HPDE6-E6E7 (cell line): Measurements from ENCODE around the gene NPTX2.

ENCODE experiments used
- DNase-seq: peaks from one replicate; pipeline ENCODE4 v3.0.0; 2011; ENCODE audit warnings: missing footprints; ENCODE audit errors: extremely low spot score

NPTX2 gene

DNA sequence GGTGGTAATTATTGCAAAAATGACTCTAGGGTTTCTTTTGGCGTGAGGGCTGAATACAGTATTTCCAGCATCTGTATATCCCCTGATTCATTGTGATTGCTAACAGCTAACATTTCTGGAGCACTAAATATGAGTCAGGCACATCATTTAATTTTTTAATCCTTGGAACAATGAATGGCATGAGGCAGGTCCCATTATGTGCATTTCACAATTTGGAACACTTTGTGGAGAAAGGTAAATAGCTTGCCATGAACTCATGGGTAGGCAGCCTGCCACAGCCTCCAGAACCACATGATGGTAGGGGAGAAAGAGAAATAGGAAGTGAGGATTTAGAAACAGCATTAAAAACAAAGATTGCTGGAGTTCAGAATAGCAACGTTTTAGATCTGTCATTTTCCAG, 1.7 kb downstream of the NPTX2 start:
- DNase-seq: no peak

DNA sequence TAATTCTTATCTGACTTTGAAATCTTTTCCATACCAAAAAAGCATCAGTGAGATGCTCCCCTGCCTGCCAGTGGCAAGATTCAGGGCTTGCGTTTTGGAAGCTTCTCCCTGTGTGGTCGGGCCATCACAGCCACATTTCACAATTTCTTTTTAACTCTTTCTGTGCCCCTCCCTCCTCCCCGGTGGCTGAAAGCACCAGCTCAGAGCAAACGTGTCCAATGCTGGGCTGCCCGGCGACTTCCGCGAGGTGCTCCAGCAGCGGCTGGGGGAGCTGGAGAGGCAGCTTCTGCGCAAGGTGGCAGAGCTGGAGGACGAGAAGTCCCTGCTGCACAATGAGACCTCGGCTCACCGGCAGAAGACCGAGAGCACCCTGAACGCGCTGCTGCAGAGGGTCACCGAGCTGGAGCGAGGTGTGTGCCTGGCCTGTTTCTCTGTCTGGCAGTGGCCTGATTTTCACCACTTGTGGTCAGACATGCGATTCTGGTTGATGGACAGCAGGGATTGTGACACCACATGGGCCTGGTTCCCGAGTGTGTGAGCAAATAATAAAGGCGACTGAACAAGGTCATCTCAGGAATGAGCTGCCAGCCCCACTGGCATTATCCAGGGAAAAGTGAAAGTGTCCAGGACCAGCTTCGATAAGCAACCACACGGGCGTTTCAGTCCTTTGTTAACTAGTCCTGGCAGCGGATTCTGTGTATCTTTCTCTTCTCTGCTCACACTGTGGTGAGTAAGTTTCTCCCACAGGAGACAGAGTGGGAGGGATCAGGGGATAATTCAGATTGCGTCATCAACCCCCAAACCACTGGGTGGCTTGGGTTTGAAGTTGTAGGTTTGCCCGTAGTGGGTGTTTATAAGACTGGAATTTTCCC, 2.6 kb downstream of the NPTX2 start:
- DNase-seq: no peak

DNA sequence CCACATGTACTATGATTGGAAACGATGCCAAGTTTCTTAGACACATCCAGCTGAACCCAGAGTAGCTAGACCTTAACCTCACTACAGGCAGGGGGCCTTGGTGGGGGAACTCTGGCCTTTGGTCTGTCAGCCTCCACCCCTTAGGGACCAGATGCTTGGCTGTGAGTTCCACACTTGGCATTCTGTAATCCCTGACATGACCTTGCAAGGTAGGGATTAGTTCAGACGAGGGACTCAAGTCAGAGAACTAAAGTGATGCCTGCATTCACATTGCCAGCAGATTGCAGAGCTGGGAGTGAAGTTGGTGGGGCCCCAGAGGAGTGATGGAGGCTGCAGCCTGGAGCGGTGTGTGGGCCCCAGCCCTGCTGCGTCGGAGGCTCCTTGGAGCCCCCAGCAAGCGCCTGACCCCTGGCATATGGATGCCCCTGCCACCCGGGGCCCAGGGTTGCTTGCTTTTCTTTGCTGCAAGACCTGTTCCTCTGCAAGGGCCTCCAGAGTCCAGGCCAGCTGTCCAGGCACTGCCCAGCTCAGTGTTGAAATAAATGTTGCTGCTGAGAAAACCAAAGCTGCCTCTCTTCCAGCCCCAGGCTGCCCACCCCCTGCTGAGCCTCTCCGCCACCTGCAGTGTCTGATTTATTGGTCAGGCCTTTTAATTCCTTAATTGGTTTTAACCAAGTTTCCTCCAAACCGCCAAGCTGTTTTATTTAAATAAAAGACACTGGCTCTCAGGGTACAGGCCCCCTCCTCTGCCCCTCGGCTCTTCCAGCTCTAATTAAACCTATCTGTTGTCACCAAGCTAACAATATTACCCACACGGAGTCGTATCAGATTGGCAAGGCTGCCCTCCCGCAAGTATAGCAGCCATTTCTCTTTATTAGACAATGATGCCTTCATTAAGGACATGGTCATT, 4.7 kb downstream of the NPTX2 start:
- no peak for DNase-seq

DNA sequence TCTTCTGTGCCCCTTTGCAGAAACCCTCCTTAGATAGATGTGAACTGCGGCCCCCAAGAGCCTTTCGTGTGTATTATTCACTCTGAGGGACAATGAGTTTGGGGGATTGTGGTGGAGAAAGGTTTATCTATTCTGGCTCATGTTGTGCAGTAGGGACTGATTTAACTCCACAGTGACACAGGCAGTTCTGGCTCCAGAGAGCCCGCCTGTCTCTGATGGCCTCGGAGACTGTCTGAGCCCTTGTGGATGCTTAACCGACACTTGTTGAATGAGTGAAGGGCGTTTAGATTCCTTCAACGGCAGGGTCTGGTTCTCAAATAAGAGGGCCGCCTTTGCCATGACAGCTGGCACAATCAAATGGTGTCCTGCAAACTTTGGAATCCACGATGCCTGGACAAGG, 5.8 kb downstream of the NPTX2 start:
- no peak for DNase-seq

- DNase-seq: no peak
Measured at GRCh38 chr7:98624846-98625420, 7.8 kb downstream of the NPTX2 start.

DNA sequence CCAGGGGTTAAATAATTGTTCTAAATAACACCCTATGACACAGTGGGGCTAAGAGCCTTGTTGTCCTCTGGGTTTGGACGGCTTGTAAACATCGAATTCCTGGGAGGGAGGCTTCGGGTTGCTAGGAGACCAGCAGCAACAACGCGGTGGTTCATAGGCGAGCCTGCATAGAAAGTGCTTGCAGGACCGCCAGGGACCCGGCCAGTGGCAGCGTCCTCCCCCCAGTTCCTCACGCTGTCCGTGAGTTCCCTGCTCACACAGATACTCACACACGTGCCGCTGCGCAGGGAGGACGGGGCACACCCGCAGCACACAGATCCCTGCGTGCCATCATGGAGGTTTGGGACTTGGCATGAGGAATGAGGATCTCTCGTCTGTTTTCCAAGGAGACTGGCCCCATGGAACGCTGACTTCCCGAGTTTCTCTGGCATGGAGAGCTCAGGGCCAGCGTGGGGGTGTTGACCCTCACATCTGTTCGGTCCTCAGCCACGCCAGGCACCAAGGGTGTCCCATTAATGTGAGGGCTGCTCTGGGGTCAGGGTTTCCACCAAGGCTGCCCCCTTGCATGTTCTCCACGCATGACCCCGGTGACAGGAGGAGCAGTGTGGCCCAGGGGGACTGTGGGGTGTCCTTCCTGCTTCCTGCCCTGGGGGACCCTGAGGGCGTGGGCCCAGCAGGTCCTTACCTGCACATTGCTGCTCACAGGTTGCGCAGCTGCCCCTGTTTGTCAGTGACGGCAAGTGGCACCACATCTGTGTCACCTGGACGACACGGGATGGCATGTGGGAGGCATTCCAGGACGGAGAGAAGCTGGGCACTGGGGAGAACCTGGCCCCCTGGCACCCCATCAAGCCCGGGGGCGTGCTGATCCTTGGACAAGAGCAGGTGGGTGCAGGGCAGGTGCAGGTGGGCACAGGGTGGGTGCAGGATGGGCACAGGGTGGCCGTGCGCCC, 9.7 kb downstream of the NPTX2 start:
- DNase-seq: no peak

GRCh38 chr7:98627413-98627790, 10.3 kb downstream of the NPTX2 start:
- no peak for DNase-seq

- DNase-seq: no peak
Measured at GRCh38 chr7:98628418-98628817, 11.3 kb downstream of the NPTX2 start.

- no peak for DNase-seq
Measured at GRCh38 chr7:98629001-98629431, 11.9 kb downstream of the NPTX2 start.

GRCh38 chr7:98630149-98630548, 13.1 kb downstream of the NPTX2 start:
- no peak for DNase-seq

DNA sequence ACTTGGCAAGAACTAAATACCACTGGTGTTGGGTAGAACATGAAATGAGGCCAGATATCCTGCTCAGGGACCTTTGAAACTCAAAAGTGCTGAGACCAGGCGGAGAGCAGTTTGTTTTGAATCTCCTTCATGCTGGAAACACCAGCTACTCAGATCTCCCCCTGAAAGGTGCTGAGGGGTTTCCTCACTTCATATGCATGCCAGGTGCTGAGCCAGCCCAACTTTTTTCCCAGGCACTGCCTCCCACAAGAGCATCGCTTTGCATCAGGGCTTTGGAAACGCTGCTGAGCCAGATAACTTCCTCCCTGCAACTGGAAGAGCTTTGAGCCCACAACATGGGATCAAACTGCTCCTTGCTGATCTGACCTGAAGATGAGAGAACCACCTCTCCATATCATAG, 13.7 kb downstream of the NPTX2 start:
- no peak for DNase-seq

DNA sequence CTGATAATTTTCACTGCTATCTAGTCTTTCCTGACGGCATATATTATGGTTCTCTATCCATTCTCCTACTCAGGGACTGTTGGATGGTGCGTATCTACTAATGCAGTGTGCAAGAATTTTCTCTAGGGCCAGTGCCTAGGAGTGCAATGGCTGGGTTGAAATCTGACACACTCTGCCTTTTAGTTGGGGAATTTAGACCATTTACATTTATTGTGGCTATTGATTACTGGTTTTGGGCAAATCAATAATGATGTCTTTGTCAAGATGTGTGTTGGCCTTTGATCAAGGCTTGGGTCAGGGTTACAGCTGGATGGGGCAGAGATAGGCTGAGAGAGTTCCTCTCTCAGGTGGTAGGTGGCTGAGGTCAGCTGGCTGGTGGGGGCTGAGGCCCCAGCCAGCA, 21.8 kb downstream of the NPTX2 start:
- DNase-seq: no peak

DNA sequence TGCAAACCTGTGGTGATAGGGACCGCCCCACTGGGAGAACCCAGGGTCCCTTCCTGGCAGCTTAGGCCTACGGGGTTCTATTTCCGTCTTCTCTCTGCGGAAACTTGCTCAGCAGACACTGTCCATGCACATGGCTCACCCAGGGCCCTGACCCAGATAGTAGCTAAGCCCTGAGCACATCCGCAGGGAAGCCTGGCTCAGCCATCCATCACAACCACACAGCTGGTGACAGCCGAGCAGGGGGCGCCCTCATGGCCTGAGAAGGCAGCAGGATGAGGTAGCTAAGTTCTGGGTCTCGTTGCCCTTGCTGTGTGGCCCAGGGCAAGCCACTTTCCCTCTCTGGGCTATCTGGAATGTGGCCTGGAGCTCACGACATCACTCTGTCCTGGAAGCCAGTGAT, 23.3 kb downstream of the NPTX2 start:
- no peak for DNase-seq

DNA sequence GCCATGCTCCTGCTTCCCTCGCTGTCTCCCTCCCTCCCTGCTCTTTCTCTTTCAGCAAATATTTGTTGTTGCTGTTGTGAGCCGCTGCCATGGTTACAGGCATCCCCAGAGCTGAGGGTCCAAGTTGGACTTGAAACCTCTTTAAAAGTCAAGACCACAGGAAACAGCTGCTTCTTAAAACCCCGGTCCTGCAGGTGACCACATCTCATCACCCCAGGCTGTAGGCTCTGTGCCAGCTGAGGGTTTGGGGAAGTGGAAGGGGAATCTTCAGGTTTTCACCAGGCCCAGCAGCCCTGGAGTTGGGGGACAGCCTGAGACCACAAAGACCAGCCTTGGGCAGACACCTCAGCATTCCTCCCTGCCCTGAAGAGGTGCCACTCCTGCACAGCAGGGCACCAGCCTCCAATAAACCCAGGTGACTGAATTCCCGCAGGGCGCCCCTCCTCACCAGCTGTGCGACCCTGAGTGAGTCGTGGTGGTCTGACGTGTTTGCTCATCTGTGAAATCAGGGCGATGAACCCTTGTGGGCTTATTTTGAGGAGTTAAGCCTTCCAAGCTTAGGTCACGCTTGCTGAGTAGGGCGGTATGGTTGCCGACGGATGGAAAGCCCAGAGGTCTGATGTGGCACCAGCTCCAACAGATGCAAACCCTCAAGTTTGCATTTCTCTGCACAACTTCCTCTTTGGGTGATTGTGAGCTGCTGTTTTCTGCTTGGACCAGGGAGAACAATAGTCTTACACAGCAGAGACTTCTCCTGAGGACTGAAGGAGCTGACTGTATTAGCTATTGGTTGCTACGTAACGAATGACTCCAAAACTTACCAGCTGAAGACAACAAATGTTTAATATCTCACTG, 24.8 kb downstream of the NPTX2 start:
- no peak for DNase-seq

DNA sequence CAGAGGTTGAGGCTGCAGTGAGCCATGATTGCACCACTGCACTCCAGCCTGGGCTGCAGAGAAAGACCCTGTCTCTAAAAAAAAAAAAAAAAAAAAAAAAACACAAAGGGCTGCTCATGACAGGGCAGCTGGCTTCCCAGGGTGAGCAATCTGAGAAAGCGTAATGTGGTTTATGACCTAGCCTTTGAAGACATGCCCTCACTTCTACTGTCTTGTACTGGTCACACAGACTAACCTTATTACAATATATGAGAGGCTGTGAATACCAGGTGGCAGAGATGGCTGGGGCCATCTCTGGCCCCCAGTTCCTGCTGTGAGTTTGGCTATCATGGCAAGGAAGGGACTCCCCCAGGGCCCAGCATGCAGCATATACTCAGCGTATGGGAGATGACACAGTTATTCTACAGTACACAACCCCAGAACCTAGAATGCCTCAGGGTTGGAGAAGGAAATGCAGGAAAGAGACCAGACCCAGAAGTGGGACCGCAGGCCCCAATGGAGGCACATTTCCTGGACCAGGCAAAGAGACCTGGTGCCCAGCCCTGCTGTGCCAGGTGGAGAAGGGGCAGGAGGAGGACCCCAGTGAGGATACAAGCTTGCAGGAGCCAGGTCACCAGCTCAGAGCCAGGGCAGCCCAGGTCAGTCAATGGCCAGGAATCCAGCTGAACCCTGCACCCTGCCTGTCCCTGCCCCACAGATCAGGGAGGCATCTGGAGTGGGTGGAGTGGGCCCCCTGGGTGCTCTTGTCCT, 26.3 kb downstream of the NPTX2 start:
- DNase-seq: no peak

GRCh38 chr7:98646465-98646864, 29.4 kb downstream of the NPTX2 start:
- no peak for DNase-seq

DNA sequence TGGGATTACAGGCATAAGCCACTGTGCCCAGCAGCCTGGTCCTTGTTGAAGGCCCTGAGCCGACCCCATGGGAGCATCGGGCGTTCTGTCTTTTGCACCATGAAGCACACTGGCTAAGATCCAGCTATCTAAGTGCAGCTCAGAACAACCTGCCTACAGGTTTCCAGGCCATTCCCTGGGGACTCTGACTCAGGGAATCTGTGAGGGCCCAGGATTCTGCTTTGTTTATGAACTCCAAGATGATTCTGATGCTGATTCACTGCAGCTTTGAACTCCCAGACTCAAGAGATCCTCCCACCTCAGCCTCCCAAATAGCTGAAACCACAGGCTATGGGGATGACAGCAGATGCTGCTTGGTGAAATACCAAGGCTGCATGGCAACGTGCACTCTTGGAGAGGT, 30.2 kb downstream of the NPTX2 start:
- no peak for DNase-seq

- DNase-seq: no peak
Measured at GRCh38 chr7:98651760-98652159, 34.7 kb downstream of the NPTX2 start.

GRCh38 chr7:98653601-98654310, 36.7 kb downstream of the NPTX2 start:
- no peak for DNase-seq
